ENCODE measurements around the gene USP10.

The USP10 gene

GRCh38 chr16:84673203-84673535 lies 26.6 kb upstream of the USP10 start:
- no peak overlapping the region for H3K4me3 ChIP-seq (ENCODE audit: low read depth, low read length)
- H3K9me3 ChIP-seq (ENCODE audit: control insufficient read depth, insufficient read depth, low read depth, low read length): no peaks in the 10 kb centered on the region
- POLR2A ChIA-PET: interaction anchor here (0.5 to 0.8 kb wide), 2 partner anchors 146 to 313 kb away, joined by 3 to 7 read pairs; partner anchors contain the start of gene CRISPLD2
- CTCF ChIA-PET: interaction anchor here (0.7 to 4.0 kb wide), 17 partner anchors 8 to 834 kb away, joined by 3 to 75 read pairs (median 7); partner anchors contain the start of gene KLHL36
- TF ChIP-seq SCRT2 (tag by site-specific recombination; IDR thresholded peaks at IDR 0.05) (peak; percentile 94), ZBTB1 (tag by site-specific recombination; IDR thresholded peaks at IDR 0.05) (no peak), SCRT1 (tag by site-specific recombination; IDR thresholded peaks at IDR 0.05; ENCODE audit: borderline replicate concordance) (peak; percentile 92)
- no peaks in the 10 kb centered on the region for H3K36me3 ChIP-seq (ENCODE audit: control insufficient read depth in 2 of 2, insufficient read depth in 1 of 2, low read length in 2 of 2)
- no peaks in the 10 kb centered on the region for H3K4me1 ChIP-seq (ENCODE audit: control insufficient read depth, insufficient read depth, low read length)
- no peak overlapping the region for H3K27ac ChIP-seq (ENCODE audit: extremely low read depth, low read depth, low read length)

- ChIA-PET POLR2A (interaction anchor here (0.5 kb wide), 1 partner anchor 312 kb away, joined by 7 read pairs; no protein-coding TSS in a partner anchor), CTCF (interaction anchor here (0.7 to 4.0 kb wide), 10 partner anchors 11 to 82 kb away, joined by 3 to 75 read pairs (median 10); no protein-coding TSS in a partner anchor)
- Histone ChIP-seq H3K27ac (ENCODE audit: extremely low read depth, low read depth, low read length) (no peak overlapping the region), H3K4me3 (ENCODE audit: low read depth, low read length) (no peak overlapping the region), H3K36me3 (ENCODE audit: control insufficient read depth in 2 of 2, insufficient read depth in 1 of 2, low read length in 2 of 2) (no peaks in the 10 kb centered on the region), H3K9me3 (ENCODE audit: control insufficient read depth, insufficient read depth, low read depth, low read length) (no peaks in the 10 kb centered on the region), H3K4me1 (ENCODE audit: control insufficient read depth, insufficient read depth, low read length) (no peaks in the 10 kb centered on the region)
- TF ChIP-seq ZNF354C (tag by site-specific recombination; IDR thresholded peaks at IDR 0.05; ENCODE audit: borderline replicate concordance, low read depth): no peak
- TF ChIP-seq ZNF843 (tag by site-specific recombination; IDR thresholded peaks at IDR 0.05): no peak
Observed at GRCh38 chr16:84673561-84673960, 26.2 kb upstream of the USP10 start.

- no peaks in the 10 kb centered on the region for H3K36me3 ChIP-seq (ENCODE audit: control insufficient read depth in 2 of 2, insufficient read depth in 1 of 2, low read length in 2 of 2)
- H3K4me3 ChIP-seq (ENCODE audit: low read depth, low read length): no peak overlapping the region
- peak; percentile 92 for TF ChIP-seq ZSCAN4 (tag by site-specific recombination; IDR thresholded peaks at IDR 0.05)
- TF ChIP-seq ZNF354C (tag by site-specific recombination; IDR thresholded peaks at IDR 0.05; ENCODE audit: borderline replicate concordance, low read depth): no peak
- H3K4me1 ChIP-seq (ENCODE audit: control insufficient read depth, insufficient read depth, low read length): no peaks in the 10 kb centered on the region
- H3K9me3 ChIP-seq (ENCODE audit: control insufficient read depth, insufficient read depth, low read depth, low read length): no peaks in the 10 kb centered on the region
- no peak overlapping the region for H3K27ac ChIP-seq (ENCODE audit: extremely low read depth, low read depth, low read length)
- CTCF ChIA-PET: interaction anchor here (1.5 kb wide), 1 partner anchor 13 kb away, joined by 3 read pairs; no protein-coding TSS in a partner anchor
- POLR2A ChIA-PET: no interaction called here
Observed at GRCh38 chr16:84675423-84675822, 24.4 kb upstream of the USP10 start.

- POLR2A ChIA-PET: no interaction called here
- TF ChIP-seq GLIS2 (tag by site-specific recombination; IDR thresholded peaks at IDR 0.05): no peak
- TF ChIP-seq ZNF610 (tag by site-specific recombination; IDR thresholded peaks at IDR 0.05; ENCODE audit: borderline replicate concordance): no peak
- no peak for TF ChIP-seq ZNF530 (tag by site-specific recombination; IDR thresholded peaks at IDR 0.05; ENCODE audit: low read depth)
- TF ChIP-seq ZNF18 (tag by site-specific recombination; IDR thresholded peaks at IDR 0.05): no peak
- no peak for TF ChIP-seq ZNF624 (tag by site-specific recombination; IDR thresholded peaks at IDR 0.05)
- no peak for TF ChIP-seq ZNF2 (tag by site-specific recombination; IDR thresholded peaks at IDR 0.05)
- TF ChIP-seq ZNF670 (tag by site-specific recombination; IDR thresholded peaks at IDR 0.05; ENCODE audit: low read depth): no peak
- TF ChIP-seq ZNF341 (tag by site-specific recombination; IDR thresholded peaks at IDR 0.05; ENCODE audit: low read depth): no peak
- Histone ChIP-seq H3K27ac (ENCODE audit: extremely low read depth, low read depth, low read length) (no peak overlapping the region), H3K36me3 (ENCODE audit: control insufficient read depth in 2 of 2, insufficient read depth in 1 of 2, low read length in 2 of 2) (no peaks in the 10 kb centered on the region), H3K4me1 (ENCODE audit: control insufficient read depth, insufficient read depth, low read length) (no peaks in the 10 kb centered on the region), H3K9me3 (ENCODE audit: control insufficient read depth, insufficient read depth, low read depth, low read length) (no peaks in the 10 kb centered on the region), H3K4me3 (ENCODE audit: low read depth, low read length) (no peak overlapping the region)
- CTCF ChIA-PET: interaction anchor here (1.5 kb wide), 1 partner anchor 13 kb away, joined by 3 read pairs; no protein-coding TSS in a partner anchor
Observed at GRCh38 chr16:84675884-84676283, 23.9 kb upstream of the USP10 start.

Measured in HEK293 (cell line).